Measurements from ENCODE around the gene PRXL2C.

DNA sequence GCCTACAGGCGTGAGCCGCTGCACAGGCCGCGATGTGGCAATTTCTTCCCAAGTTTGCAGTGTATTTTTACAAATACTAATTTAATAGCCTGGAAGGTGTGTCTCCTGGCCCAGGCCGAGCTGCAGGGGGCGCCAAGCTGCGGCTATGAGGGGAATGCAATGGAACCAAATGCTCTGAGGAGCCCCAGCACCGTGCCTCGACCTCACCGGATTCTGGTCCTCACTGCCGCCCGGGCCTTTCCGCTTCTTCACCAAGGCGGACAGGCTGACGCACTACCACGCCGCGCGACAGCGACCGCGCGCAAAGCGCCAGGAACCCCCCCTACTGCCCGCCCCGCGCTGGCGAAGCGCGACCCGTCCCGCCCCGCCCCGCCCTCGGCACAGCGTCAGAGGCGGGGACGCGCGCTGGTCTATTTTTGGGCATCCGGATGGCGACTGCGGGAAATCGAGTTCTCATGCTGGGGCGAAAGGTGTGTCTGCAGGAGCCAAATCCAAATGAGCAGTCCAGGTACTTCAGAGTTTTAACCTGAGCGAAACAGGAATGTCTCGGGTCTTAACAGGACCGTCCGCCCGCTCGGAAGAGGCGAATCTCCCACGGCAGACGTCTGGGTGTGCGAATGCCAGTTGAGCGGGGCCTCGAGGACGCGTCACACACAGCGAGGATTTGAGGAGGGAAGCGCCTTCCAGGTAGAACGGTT is 31.7 kb upstream of the PRXL2C start:
- TF ChIP-seq, protein P1, sequence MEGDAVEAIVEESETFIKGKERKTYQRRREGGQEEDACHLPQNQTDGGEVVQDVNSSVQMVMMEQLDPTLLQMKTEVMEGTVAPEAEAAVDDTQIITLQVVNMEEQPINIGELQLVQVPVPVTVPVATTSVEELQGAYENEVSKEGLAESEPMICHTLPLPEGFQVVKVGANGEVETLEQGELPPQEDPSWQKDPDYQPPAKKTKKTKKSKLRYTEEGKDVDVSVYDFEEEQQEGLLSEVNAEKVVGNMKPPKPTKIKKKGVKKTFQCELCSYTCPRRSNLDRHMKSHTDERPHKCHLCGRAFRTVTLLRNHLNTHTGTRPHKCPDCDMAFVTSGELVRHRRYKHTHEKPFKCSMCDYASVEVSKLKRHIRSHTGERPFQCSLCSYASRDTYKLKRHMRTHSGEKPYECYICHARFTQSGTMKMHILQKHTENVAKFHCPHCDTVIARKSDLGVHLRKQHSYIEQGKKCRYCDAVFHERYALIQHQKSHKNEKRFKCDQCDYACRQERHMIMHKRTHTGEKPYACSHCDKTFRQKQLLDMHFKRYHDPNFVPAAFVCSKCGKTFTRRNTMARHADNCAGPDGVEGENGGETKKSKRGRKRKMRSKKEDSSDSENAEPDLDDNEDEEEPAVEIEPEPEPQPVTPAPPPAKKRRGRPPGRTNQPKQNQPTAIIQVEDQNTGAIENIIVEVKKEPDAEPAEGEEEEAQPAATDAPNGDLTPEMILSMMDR (IDR thresholded peaks at IDR 0.05) = peak in 1 of 3 donors; percentile 27
- TF ChIP-seq POLR2A (IDR thresholded peaks at IDR 0.05) = no peak
- TF ChIP-seq POLR2AphosphoS5 (IDR thresholded peaks at IDR 0.05) = peak in 1 of 3 donors; percentile 27

Data from breast epithelium (tissue), 3 donors.